HepG2 (cell line): ENCODE results near the gene NWD2.

Source experiments
- BRD4 ChIP-seq: sonication (generic); formaldehyde crosslinking; IDR thresholded peaks from 2 replicates; pipeline ENCODE4 v1.4.0; 2020; ENCODE audit warnings: missing genetic modification reagents
- FOXA3 ChIP-seq: IDR thresholded peaks from 2 replicates; pipeline ENCODE4 v1.6.1; 2016; ENCODE audit warnings: missing genetic modification reagents, missing compliant biosample characterization
- TEAD2 ChIP-seq: sonication (generic); formaldehyde crosslinking; IDR thresholded peaks from 2 replicates; pipeline ENCODE4 v1.9.0; 2021; ENCODE audit warnings: missing genetic modification reagents
- ZBTB3 ChIP-seq: sonication (generic); formaldehyde crosslinking; IDR thresholded peaks from 2 replicates; pipeline ENCODE4 v1.4.0; 2020; ENCODE audit warnings: low read depth, mild to moderate bottlenecking, moderate library complexity, missing genetic modification reagents, borderline replicate concordance
- ZFP36 ChIP-seq: fragments of 150-350 bp; IDR thresholded peaks from 2 replicates; pipeline ENCODE4 v1.6.1; 2018; ENCODE audit warnings: borderline replicate concordance, low read length, low read depth; ENCODE audit not compliant: partially characterized antibody
- ZFP82 ChIP-seq: sonication (generic); formaldehyde crosslinking; IDR thresholded peaks from 2 replicates; pipeline ENCODE4 v1.5.1; 2020; ENCODE audit warnings: mild to moderate bottlenecking, missing genetic modification reagents, borderline replicate concordance
- TF ChIP-seq, protein P1 (sequence below): sonication (generic); formaldehyde crosslinking; IDR thresholded peaks from 2 replicates; pipeline ENCODE4 v1.5.0; 2020; ENCODE audit warnings: mild to moderate bottlenecking, missing genetic modification reagents, moderate library complexity

DNA sequence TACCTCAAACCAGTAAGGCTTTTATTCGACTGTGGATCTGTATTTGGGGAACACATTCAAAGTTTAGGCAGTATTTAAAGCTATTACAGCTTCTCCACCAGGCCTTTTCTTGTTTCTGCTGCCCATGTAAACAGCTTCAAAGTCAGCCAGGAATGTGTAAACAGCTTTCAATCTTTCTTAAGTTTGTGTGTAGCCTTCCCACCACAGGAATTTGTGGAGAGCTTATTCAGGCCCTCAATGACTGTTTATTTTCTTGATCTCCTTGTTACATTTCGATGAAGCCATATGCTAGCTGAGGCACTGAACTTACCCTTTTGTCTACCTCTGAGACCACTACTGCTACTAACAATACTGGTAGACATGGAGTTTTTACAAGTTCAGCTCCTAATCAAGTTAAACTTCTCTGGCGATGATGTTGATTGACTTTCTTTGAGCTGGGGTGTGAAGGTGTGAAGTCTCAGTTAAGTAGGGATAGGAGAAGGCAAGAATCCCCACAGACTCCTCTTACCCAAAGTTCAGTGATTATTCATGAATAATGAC lies 72.6 kb downstream of the NWD2 start:
- TF ChIP-seq TEAD2, result no peak
- TF ChIP-seq ZFP82 (CRISPR knock-in tag), result no peak
- TF ChIP-seq, protein P1, sequence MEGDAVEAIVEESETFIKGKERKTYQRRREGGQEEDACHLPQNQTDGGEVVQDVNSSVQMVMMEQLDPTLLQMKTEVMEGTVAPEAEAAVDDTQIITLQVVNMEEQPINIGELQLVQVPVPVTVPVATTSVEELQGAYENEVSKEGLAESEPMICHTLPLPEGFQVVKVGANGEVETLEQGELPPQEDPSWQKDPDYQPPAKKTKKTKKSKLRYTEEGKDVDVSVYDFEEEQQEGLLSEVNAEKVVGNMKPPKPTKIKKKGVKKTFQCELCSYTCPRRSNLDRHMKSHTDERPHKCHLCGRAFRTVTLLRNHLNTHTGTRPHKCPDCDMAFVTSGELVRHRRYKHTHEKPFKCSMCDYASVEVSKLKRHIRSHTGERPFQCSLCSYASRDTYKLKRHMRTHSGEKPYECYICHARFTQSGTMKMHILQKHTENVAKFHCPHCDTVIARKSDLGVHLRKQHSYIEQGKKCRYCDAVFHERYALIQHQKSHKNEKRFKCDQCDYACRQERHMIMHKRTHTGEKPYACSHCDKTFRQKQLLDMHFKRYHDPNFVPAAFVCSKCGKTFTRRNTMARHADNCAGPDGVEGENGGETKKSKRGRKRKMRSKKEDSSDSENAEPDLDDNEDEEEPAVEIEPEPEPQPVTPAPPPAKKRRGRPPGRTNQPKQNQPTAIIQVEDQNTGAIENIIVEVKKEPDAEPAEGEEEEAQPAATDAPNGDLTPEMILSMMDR (CRISPR knock-in tag), result no peak
- no peak for TF ChIP-seq BRD4
- no peak for TF ChIP-seq ZFP36
- TF ChIP-seq FOXA3 (CRISPR knock-in tag), result no peak
- no peak for TF ChIP-seq ZBTB3
